GM18505 (cell line): ENCODE data around the gene CIAO2A.

Experiments
- ATAC-seq: cut with Tn5 transposase; IDR thresholded peaks from one replicate; pipeline ENCODE4 v1.9.1; 2021; ENCODE audit not compliant: unreplicated experiment
- POLR2A ChIP-seq: IDR thresholded peaks from 4 replicates; pipeline ENCODE4 v1.6.1; 2011; ENCODE audit warnings: borderline replicate concordance; ENCODE audit not compliant: insufficient read depth, insufficient read length; ENCODE audit errors: extremely low read depth

CIAO2A gene

GRCh38 chr15:64093627-64094417, at the start of gene CIAO2A:
TSS of gene CIAO2A (minus strand) at chr15:64093838. CDS start at chr15:64093768, 70 bp downstream.
- ATAC-seq = peak; percentile 57
- peak; percentile 58 for TF ChIP-seq POLR2A

GRCh38 chr15:64143276-64143675, 49.6 kb upstream of the CIAO2A start:
- no peak for ATAC-seq

DNA sequence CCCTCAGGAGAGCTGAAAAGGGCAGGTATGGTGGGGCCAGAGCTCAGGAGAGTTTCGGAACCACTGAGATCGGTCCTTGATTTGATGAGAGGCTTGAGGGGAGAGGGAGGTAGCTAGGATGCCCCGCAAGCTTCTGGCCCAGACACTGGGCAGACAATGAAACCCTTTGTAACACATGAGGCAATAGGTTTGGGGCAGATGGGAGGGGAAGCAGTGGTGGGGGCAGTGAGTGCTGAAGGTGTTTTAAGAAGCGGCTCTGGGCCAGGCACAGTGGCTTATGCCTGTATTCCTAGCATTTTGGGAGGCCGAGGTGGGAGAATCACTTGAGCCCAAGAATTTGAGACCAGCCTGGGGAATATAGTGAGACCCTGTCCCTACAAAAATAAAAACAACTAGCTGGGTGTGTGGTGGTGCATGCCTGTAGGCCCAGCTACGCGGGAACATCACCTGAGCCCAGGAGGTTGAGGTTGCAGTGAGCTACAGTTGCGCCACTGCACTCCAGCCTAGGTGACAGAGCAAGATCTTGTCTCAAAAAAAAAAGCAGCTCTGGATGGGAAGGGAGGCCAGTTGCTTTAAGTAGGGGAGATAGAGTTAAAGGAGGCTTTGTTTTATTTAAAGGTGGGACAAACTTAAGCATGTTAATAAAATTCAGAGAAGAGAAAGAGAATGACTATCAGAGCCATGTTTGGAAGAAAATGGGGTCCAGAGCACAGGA, 48.3 kb upstream of the CIAO2A start:
- ATAC-seq = no peak
- TF ChIP-seq POLR2A = no peak

More at GRCh38 chr15:64143276-64143675, 49.6 kb upstream of the CIAO2A start:
- TF ChIP-seq POLR2A = no peak

- no peak for TF ChIP-seq POLR2A
- ATAC-seq = no peak
Observed at GRCh38 chr15:64138331-64138941, 44.8 kb upstream of the CIAO2A start.

DNA sequence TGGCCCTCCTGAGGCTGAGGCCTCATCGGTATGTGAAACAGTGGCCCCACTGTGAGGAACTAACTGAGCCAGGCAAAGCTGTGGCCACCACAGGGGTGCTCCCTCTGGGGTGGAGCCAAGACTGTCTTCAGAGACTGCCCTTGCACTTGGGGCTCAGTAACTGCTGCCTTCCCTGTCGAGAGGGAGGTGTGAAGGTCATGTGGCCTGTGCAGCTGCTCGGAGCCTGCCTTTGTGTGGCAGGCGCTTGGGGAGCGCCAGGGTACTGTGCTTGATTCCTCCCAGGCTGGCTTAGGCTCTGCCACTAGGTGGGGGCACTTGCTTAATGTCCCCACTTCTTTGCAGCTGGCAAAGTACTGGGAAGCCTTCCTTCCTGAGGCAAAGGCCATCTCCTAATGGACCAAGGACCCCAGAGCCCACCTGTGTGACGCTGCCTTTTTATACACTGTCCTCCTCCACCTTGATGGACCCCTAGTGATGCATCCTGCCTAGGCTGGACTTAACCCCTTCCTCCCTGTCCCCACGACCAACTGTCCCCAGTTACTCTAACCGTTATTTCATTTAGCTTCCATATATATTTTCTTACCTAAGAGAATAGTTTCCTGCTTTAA, 43.7 kb upstream of the CIAO2A start:
- no peak for ATAC-seq
- TF ChIP-seq POLR2A = no peak

DNA sequence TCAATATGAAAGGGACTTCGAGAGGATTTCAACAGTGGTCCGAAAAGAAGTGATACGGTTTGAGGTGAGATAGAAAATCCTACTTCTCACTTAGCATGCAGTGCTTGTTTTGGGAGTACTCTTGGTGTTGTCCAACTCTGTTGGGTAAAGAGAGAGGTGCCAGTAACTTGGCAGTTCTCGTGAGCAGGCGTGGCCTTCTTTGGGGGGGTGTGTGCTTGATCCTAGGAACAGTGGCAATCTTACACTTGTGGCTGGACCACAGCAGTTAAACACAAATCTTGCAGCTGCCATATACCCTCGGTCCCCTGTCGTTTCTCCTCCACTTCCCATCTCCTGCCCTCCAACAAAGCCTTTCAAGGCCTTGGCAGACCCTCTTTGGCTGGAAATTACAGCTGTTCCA, 42.7 kb upstream of the CIAO2A start:
- no peak for TF ChIP-seq POLR2A
- ATAC-seq = no peak

DNA sequence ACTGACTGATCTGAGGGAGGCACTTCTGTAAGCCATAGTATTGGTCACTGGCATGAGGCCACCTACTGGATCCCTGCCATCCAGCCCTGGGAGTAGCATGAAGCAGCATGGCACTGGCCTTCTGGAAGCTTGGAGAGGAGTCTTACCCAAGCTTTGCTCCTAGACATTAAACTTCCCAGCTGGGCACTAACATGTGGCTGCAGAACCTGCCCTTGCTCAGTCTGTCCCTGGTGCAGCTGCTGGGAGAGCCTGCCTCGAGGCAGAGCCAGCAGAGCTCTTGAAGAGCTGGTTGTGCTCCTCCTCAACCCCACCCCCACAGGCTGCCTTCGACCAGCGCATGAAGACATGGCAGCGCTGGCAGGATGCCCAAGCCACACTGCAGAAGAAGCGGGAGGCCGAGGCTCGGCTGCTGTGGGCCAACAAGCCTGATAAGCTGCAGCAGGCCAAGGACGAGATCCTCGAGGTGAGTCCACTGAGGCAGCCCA, 40.7 kb upstream of the CIAO2A start:
- no peak for ATAC-seq
- TF ChIP-seq POLR2A = no peak

DNA sequence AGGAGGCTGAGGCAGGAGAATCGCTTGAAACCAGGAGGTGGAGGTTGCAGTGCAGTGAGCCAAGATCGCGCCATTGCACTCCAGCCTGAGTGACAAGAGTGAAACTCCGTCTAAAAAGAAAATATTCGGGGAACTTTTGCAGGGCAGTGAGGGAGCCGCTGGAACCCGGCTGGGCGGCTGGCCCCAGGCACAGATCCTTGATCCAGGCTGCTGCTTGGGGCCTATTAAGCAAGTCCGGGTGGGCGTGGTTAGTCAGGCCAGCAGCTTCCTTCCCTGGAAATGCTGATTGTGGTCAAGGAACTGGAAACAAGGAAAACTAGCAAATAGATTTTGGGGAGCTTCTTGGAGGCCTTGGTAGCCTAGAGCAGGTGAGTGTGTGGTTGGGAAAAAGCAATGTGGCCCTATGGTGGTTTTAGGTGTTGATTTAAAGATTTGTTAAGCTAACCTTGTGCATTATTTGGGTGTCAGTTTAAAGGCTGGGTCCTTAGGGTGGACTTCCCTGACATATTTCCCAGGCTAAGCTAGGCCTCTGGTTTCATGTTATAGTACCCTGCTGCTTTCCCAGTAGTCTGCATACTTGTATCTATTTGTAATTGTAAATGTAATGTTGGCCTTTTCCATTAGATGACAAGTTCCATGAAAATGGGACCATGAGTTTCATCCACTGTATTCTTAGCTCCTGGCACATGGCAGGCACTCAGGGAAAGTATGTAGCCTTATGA, 40.1 kb upstream of the CIAO2A start:
- ATAC-seq = no peak

GRCh38 chr15:64132217-64132616, 38.6 kb upstream of the CIAO2A start:
- ATAC-seq = no peak
- no peak for TF ChIP-seq POLR2A

More for the DNA sequence above, 40.1 kb upstream of the CIAO2A start:
- TF ChIP-seq POLR2A = no peak

DNA sequence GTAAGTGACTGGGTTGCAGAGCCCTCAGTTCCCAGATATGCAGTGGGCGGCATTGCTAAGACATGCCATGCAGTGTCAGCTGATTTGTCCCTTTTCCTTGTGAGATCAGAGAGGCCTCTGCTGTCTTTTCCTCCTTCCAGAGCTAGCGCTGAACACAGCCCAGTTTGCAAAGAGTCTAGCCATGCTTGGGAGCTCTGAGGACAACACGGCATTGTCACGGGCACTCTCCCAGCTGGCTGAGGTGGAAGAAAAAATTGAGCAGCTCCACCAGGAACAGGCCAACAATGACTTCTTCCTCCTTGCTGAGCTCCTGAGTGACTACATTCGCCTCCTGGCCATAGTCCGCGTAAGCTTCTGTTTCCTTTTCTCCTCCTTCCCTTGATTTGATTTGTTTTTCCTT, 37.9 kb upstream of the CIAO2A start:
- no peak for ATAC-seq
- TF ChIP-seq POLR2A = no peak

DNA sequence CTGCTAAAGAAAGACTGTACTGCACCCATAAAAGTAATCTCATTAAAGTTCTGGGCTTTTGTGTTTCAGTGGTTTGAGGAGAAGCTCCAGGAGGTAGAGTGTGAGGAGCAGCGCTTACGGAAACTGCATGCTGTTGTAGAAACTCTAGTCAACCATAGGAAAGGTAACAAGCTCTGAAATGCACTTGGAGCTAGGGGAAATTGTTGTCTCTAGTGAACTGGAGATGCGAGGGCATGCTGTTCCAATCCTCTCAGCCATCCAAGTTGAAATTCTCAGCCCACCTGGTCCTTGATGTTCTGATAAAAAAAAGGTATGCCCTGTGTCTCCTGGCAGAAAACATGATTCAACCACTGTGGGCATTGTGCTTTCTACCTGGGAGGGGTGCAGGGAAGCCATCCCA, 36.5 kb upstream of the CIAO2A start:
- TF ChIP-seq POLR2A = no peak
- ATAC-seq = no peak

DNA sequence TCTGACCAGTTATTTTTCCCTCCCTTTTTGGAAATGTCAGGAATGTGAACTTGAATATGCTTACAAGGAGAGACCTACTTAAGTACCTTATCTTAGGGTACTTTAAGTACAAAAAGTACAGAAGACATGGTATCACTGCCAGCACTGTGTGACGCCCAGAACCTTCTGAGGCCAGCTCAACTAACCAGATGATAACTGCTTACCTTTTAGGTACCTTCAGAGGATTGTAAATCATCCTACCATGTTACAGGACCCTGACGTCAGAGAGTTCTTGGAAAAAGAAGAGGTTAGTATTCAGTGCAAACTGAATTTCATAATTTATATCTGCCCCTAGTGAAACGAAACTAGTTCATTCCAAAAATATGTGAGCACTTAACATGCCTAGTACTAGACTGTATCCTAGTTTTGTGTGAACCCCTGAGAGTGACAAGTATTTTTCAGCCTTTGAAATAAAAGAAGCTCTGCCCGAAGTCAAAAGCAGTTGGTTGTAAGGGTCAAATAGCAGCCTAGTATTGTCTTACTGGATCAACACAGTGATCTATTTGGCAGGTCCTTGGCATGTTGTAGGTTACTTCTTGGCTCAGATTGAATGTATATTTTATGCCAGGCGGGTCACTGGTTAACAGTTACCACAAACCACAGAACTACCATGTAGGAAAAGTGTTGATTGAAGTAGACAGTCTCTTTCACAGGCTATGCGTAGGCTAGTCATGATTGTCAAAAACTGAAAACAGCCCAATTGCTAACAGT, 34.1 kb upstream of the CIAO2A start:
- TF ChIP-seq POLR2A = no peak
- ATAC-seq = no peak
